Testis (tissue), 2 donors: ENCODE measurements around the gene DENND11.

Experiments used
- POLR2A ChIP-seq: fragments of 450-650 bp; IDR thresholded peaks from one replicate; pipeline ENCODE4 v1.6.1; 2017; ENCODE audit warnings: antibody characterized with exemption, mild to moderate bottlenecking, moderate library complexity
- TF ChIP-seq, protein P1 (sequence below), 3 experiments: fragments of 450-650 bp in 2 of 3; fragments of 200-600 bp in 1 of 3; sonication (generic) in 1 of 3; IDR thresholded peaks; one replicate each; pipeline ENCODE4 v1.5.1; 2016 to 2019; ENCODE audit warnings: antibody characterized with exemption in 3 of 3, mild to moderate bottlenecking in 2 of 3, moderate library complexity in 1 of 3

GRCh38 chr7:141715018-141715417, 13.1 kb upstream of the DENND11 start:
- TF ChIP-seq, protein P1, sequence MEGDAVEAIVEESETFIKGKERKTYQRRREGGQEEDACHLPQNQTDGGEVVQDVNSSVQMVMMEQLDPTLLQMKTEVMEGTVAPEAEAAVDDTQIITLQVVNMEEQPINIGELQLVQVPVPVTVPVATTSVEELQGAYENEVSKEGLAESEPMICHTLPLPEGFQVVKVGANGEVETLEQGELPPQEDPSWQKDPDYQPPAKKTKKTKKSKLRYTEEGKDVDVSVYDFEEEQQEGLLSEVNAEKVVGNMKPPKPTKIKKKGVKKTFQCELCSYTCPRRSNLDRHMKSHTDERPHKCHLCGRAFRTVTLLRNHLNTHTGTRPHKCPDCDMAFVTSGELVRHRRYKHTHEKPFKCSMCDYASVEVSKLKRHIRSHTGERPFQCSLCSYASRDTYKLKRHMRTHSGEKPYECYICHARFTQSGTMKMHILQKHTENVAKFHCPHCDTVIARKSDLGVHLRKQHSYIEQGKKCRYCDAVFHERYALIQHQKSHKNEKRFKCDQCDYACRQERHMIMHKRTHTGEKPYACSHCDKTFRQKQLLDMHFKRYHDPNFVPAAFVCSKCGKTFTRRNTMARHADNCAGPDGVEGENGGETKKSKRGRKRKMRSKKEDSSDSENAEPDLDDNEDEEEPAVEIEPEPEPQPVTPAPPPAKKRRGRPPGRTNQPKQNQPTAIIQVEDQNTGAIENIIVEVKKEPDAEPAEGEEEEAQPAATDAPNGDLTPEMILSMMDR (IDR thresholded peaks at IDR 0.05): no peak
- no peak for TF ChIP-seq POLR2A
